K562 (cell line): ENCODE results near the gene TAF4. TPM values are rescaled to one million over a fixed set of nuclear protein-coding genes. Genes with fewer than 3 reads are reported as not detected.

ENCODE experiments used
- ATAC-seq: fragments of 200-7000 bp; cut with Tn5 transposase; 3 replicates; pipeline ENCODE4 v1.9.1; 2020; ENCODE audit warnings: moderate library complexity
- BruUV-seq: library from RNA; stranded (reverse); fragments of 400-500 nt; replicated peaks from 2 replicates; lab custom pipeline; 2021; lab: Mats Ljungman, UMichigan
- CTCF ChIA-PET: fragments of 300-600 bp; formaldehyde crosslinking; extraction: SDS; loops from one replicate; lab custom pipeline; 2021; ENCODE audit warnings: low intra/inter-chr PET ratio; lab: Yijun Ruan, JAX
- POLR2A ChIA-PET: fragments of 300-600, 350-650 bp; sonication (Branson Sonifier 250); formaldehyde crosslinking; extraction: SDS; loops from one replicate; lab custom pipeline; 2021; ENCODE audit warnings: antibody characterized with exemption, inconsistent platforms; lab: Yijun Ruan, JAX
- DNase-seq, 4 experiments: peaks; one replicate each; pipeline versions ENCODE4 v3.0.0 to v3.0.0-alpha.2; 2011 to 2018; ENCODE audit warnings: low spot score in 3 of 4, mixed read lengths in 3 of 4; ENCODE audit errors: extremely low read depth in 1 of 4
- FAIRE-seq: peaks from 2 replicates; lab custom pipeline; 2011; peaks lifted over from hg19 to GRCh38; lab: Jason Lieb, UNC
- H2AFZ ChIP-seq: 2 replicates; pipeline ENCODE4 v1.6.0; 2011; ENCODE audit warnings: low read depth, low read length, control low read depth, inconsistent platforms
- H3K27ac ChIP-seq: fragments of 200-600 bp; 3 replicates; pipeline ENCODE4 v1.8.0; 2011; ENCODE audit warnings: low read depth, mild to moderate bottlenecking, control low read depth, inconsistent platforms, low read length, moderate library complexity, mixed read lengths; ENCODE audit errors: extremely low read depth
- H3K27me3 ChIP-seq, 2 experiments: fragments of 300-600 bp in 1 of 2; 2 replicates in 1 of 2; 3 replicates in 1 of 2; pipeline versions ENCODE4 v1.6.0 to v1.8.0; 2011; ENCODE audit warnings: inconsistent platforms in 2 of 2, low read length in 2 of 2, mild to moderate bottlenecking in 1 of 2, mixed read lengths in 1 of 2, moderate library complexity in 1 of 2; ENCODE audit not compliant: control insufficient read depth in 2 of 2, insufficient read depth in 2 of 2
- H3K36me3 ChIP-seq: fragments of 300-600 bp; 3 replicates; pipeline ENCODE4 v1.8.0; 2011; ENCODE audit warnings: mild to moderate bottlenecking, low read length, inconsistent platforms; ENCODE audit not compliant: control insufficient read depth, insufficient read depth
- H3K4me1 ChIP-seq, 2 experiments: fragments of 200-600 bp in 1 of 2; replicated peaks in 1 of 2; 2 replicates in 1 of 2; 3 replicates in 1 of 2; pipeline versions ENCODE4 v1.5.1 to v1.8.0; 2011; ENCODE audit warnings: inconsistent platforms in 2 of 2, low read length in 2 of 2, mild to moderate bottlenecking in 1 of 2, mixed read lengths in 1 of 2, moderate library complexity in 1 of 2; ENCODE audit not compliant: control insufficient read depth in 2 of 2, insufficient read depth in 2 of 2
- H3K4me2 ChIP-seq: 2 replicates; pipeline ENCODE4 v1.6.1; 2011; ENCODE audit warnings: low read length, control low read depth, inconsistent platforms, mixed read lengths; ENCODE audit not compliant: insufficient read depth
- H3K4me3 ChIP-seq: fragments of 200-600 bp; sonication (generic), shearing (Covaris generic); 2 replicates; pipeline ENCODE4 v1.5.1; 2016; ENCODE audit warnings: control low read depth, inconsistent platforms
- H3K79me2 ChIP-seq: fragments of 200-600 bp; 3 replicates; pipeline ENCODE4 v1.8.0; 2011; ENCODE audit warnings: low read length, inconsistent platforms; ENCODE audit not compliant: control insufficient read depth, insufficient read depth
- H3K9ac ChIP-seq, 2 experiments: 2 replicates each; pipeline versions ENCODE4 v1.6.0 to v1.6.1; 2011; ENCODE audit warnings: low read depth in 2 of 2, low read length in 2 of 2, control low read depth in 1 of 2, inconsistent platforms in 1 of 2, mild to moderate bottlenecking in 1 of 2, mixed read lengths in 1 of 2; ENCODE audit not compliant: insufficient read depth in 1 of 2
- H3K9me1 ChIP-seq: one replicate; pipeline ENCODE4 v1.6.0; 2011; ENCODE audit warnings: inconsistent platforms, mild to moderate bottlenecking, low read length, moderate library complexity; ENCODE audit not compliant: control insufficient read depth, insufficient read depth
- H3K9me3 ChIP-seq: replicated peaks from 2 replicates; pipeline ENCODE4 v1.5.1; 2011; ENCODE audit warnings: low read depth, low read length, inconsistent platforms; ENCODE audit not compliant: control insufficient read depth, insufficient read depth
- H4K20me1 ChIP-seq: replicated peaks from 2 replicates; pipeline ENCODE4 v1.6.1; 2011; ENCODE audit warnings: low read length, inconsistent platforms, mixed read lengths; ENCODE audit not compliant: control insufficient read depth, insufficient read depth
- CREB1 ChIP-seq, 2 experiments: sonication (generic) in 1 of 2; formaldehyde crosslinking in 1 of 2; IDR thresholded peaks; 2 replicates each; pipeline versions ENCODE4 v1.6.1 to v1.8.0; 2012 to 2022; ENCODE audit warnings: inconsistent platforms in 1 of 2, mild to moderate bottlenecking in 1 of 2, missing genetic modification reagents in 1 of 2, moderate library complexity in 1 of 2
- FOXP4 ChIP-seq: sonication (generic); formaldehyde crosslinking; IDR thresholded peaks from 2 replicates; pipeline ENCODE4 v1.8.0; 2022; ENCODE audit warnings: mild to moderate bottlenecking, missing genetic modification reagents, borderline replicate concordance
- GABPA ChIP-seq: fragments of 200-800 bp; sonication (Bioruptor generic); conservative IDR thresholded peaks from 2 replicates; pipeline ENCODE4 v1.6.1; 2016; ENCODE audit warnings: low read depth, missing genetic modification characterization, missing compliant biosample characterization
- PHF21A ChIP-seq: fragments of 450-650 bp; IDR thresholded peaks from 2 replicates; pipeline ENCODE4 v1.6.1; 2017; ENCODE audit warnings: low read depth, borderline replicate concordance
- ZNF282 ChIP-seq: sonication (generic); formaldehyde crosslinking; IDR thresholded peaks from 2 replicates; pipeline ENCODE4 v1.8.1; 2023; ENCODE audit warnings: missing genetic modification reagents
- ZNF445 ChIP-seq: fragments of 250-450 bp; sonication (Bioruptor Pico); IDR thresholded peaks from 2 replicates; pipeline ENCODE4 v1.4.0; 2020; ENCODE audit warnings: low read depth, mild to moderate bottlenecking, moderate library complexity
- WGBS: fragments of 100-300 bp; shearing (Covaris generic); methylation state at CpG from one replicate; pipeline ENCODE4 v1.1.6; 2016; ENCODE audit warnings: low coverage, mixed read lengths; ENCODE audit not compliant: insufficient coverage; ENCODE audit errors: missing lambda C conversion rate; 5-methylcytosine and 5-hydroxymethylcytosine counted together
- in situ Hi-C: fragments of 300-500 bp; cut with MboI; formaldehyde crosslinking; loops from 4 replicates; pipeline ENCODE4 v1.15.0; 2018; ENCODE audit warnings: inconsistent platforms, mixed read lengths
- intact Hi-C: fragments of 100-400 bp; cut with micrococcal nuclease; formaldehyde crosslinking; loops from 2 replicates; pipeline ENCODE4 v1.14.2; 2022
- polyA plus RNA-seq, 8 experiments: library from polyadenylated mRNA; depleted of rRNA in 4 of 8; stranded (reverse) in 5 of 8; unstranded in 3 of 8; fragments of >200 nt; fragmentation: Nextera tagmentation in 2 of 8; fragmentation: Illumina TruSeq in 1 of 8; extraction: Ambion mirVana in 2 of 8; extraction: Trizol in 1 of 8; gene quantifications; 2 replicates each; pipeline versions ENCODE4 v1.2.1 to v1.2.3, GENCODE V29; 2011 to 2014; ENCODE audit warnings: inconsistent platforms in 1 of 8, missing spikeins in 1 of 8
- total RNA-seq, 7 experiments: library from RNA; depleted of rRNA in 6 of 7; stranded (reverse); fragments of >200 nt in 6 of 7; fragmentation: Illumina TruSeq in 2 of 7; extraction: Trizol in 2 of 7; gene quantifications; 2 replicates each; pipeline versions ENCODE4 v1.2.1 to v1.2.3, GENCODE V29; 2011 to 2021; ENCODE audit warnings: low replicate concordance in 1 of 7
- TF ChIP-seq, protein P1 (sequence below), 2 experiments: IDR thresholded peaks in 1 of 2; conservative IDR thresholded peaks in 1 of 2; 2 replicates each; pipeline ENCODE4 v1.6.1; 2016; ENCODE audit warnings: low read depth in 2 of 2, mild to moderate bottlenecking in 1 of 2, missing compliant biosample characterization in 1 of 2, missing genetic modification characterization in 1 of 2, moderate library complexity in 1 of 2
- TF ChIP-seq, protein P2 (sequence below): fragments of 450-650 bp; IDR thresholded peaks from 2 replicates; pipeline ENCODE4 v1.6.1; 2016; ENCODE audit warnings: borderline replicate concordance

The TAF4 gene
- total and polyA plus RNA-seq, 9 of the 15 experiments (the other 6 are each of a cell fraction or from before 2014, with no cell fraction given), result 0.44 to 28.3 (median 5.6) TPM

- WGBS, result 24% methylated on average over 15 of the region's 15 CpGs
- peak overlapping the region; percentile 71 to 92; a peak in 3 of 4 replicates for H3K9ac ChIP-seq
- peaks cover 19 to 33% of the 10 kb centered on the region in 2 experiments for H3K4me1 ChIP-seq
- TSS peak; percentile 91 for BruUV-seq
- peaks cover 23% of the 10 kb centered on the region for H3K36me3 ChIP-seq
- in situ Hi-C loops, result no loop called here
- H3K9me1 ChIP-seq, result peaks cover 8% of the 10 kb centered on the region
- H3K4me3 ChIP-seq, result peak overlapping the region; percentile 44
- peak; percentile 77 for FAIRE-seq
- peak overlapping the region; percentile 93 for H2AFZ ChIP-seq
- no peaks in the 10 kb centered on the region; the same call in 1 of the 2 replicates for H3K9me3 ChIP-seq
- peaks cover 25% of the 10 kb centered on the region for H3K79me2 ChIP-seq
- peak overlapping the region; percentile 79 for H3K27ac ChIP-seq
- intact Hi-C loops, result loop anchor here (5.0 kb wide), 2 partner anchors 55 to 75 kb away; partner anchors contain the start of genes LSM14B, PSMA7 and SS18L1
- H3K27me3 ChIP-seq, result no peaks in the 10 kb centered on the region; a peak in 1 of 5 replicates
- ATAC-seq, result peak; percentile 51
- CTCF ChIA-PET, result no interaction called here
- H3K4me2 ChIP-seq, result peak overlapping the region; percentile 75
- POLR2A ChIA-PET, result interaction anchor here (0.6 to 1.9 kb wide), 20 partner anchors 13 to 399 kb away, joined by 3 to 14 read pairs (median 4); no protein-coding TSS in a partner anchor
- peak; percentile 44 to 57 (median 52) for DNase-seq
- peaks cover 23% of the 10 kb centered on the region for H4K20me1 ChIP-seq
- no peak for TF ChIP-seq CREB1 (IDR thresholded peaks at IDR 0.05)
- 0 out of 2 replicates have a peak, but pooled peaks have one; percentile 5 for TF ChIP-seq CREB1 (CRISPR knock-in tag; IDR thresholded peaks at IDR 0.05)
- peak; percentile 65; the same call in 1 of the 2 replicates for TF ChIP-seq PHF21A
- TF ChIP-seq GABPA (tag), result no peak
- TF ChIP-seq ZNF445, result no peak
- TF ChIP-seq, protein P1, sequence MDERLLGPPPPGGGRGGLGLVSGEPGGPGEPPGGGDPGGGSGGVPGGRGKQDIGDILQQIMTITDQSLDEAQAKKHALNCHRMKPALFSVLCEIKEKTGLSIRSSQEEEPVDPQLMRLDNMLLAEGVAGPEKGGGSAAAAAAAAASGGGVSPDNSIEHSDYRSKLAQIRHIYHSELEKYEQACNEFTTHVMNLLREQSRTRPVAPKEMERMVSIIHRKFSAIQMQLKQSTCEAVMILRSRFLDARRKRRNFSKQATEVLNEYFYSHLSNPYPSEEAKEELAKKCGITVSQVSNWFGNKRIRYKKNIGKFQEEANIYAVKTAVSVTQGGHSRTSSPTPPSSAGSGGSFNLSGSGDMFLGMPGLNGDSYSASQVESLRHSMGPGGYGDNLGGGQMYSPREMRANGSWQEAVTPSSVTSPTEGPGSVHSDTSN (CRISPR knock-in tag; IDR thresholded peaks at IDR 0.05; ENCODE audit: low read depth), result no peak
- TF ChIP-seq, protein P1 (tag; conservative IDR thresholded peaks at IDR 0.05; ENCODE audit: low read depth), result 0 out of 2 replicates have a peak, but pooled peaks have one; percentile 9
- TF ChIP-seq, protein P2, sequence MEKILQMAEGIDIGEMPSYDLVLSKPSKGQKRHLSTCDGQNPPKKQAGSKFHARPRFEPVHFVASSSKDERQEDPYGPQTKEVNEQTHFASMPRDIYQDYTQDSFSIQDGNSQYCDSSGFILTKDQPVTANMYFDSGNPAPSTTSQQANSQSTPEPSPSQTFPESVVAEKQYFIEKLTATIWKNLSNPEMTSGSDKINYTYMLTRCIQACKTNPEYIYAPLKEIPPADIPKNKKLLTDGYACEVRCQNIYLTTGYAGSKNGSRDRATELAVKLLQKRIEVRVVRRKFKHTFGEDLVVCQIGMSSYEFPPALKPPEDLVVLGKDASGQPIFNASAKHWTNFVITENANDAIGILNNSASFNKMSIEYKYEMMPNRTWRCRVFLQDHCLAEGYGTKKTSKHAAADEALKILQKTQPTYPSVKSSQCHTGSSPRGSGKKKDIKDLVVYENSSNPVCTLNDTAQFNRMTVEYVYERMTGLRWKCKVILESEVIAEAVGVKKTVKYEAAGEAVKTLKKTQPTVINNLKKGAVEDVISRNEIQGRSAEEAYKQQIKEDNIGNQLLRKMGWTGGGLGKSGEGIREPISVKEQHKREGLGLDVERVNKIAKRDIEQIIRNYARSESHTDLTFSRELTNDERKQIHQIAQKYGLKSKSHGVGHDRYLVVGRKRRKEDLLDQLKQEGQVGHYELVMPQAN, result no peak
- TF ChIP-seq FOXP4, result no peak
- TF ChIP-seq ZNF282 (CRISPR knock-in tag), result no peak
Measured at GRCh38 chr20:62066983-62067433, 1.3 kb upstream of the TAF4 start.
